NCI-H2107 treated with DMSO at 0.1 percent for 48 hours (cell line): ENCODE measurements around the gene KRTAP2-2.
A peak's percentile ranks its signal among the peaks of the same experiment; 100 is the strongest.
"Not testable (repeated sequence)": the region's sequence is repeated elsewhere in the genome, so short reads cannot be mapped to it uniquely, and the experiment has no call there.

Experiments used
- DNase-seq: peaks from one replicate; lab custom pipeline; 2025; ENCODE audit not compliant: unreplicated experiment; lab: John Stamatoyannopoulos, UW

KRTAP2-2 gene

DNA sequence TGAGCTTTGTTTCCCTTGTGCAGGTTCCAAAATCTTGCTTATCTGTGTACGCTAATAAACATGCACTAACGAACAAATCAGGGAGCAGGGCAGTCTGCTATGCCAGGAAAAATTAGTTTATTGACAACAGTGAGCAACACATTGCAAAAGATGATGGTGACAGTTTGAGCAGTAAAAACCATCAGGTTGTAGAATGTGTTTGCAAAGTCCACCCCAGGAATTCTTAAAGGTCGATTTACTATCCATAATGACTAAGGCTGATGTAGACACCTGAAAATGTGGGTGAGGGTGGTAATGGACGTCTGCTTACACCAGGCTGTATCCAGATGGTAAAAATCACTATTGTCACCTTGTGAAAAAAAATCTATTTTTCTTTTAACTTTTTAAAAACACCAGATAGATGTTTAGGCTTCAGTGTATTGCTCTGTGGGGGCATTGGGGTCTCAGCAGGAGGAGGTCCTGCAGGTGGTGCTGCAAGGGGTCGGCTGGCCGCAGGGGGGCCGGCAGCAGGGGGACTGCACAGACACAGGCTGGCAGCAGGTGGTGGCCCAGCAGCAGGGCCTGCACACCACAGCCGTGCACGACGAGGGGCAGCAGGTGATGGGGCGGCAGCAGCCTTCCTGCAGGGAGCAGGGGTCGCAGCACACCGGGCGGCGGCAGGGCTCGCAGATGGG, 10.1 kb upstream of the KRTAP2-2 start:
- not testable (repeated sequence) for DNase-seq

DNA sequence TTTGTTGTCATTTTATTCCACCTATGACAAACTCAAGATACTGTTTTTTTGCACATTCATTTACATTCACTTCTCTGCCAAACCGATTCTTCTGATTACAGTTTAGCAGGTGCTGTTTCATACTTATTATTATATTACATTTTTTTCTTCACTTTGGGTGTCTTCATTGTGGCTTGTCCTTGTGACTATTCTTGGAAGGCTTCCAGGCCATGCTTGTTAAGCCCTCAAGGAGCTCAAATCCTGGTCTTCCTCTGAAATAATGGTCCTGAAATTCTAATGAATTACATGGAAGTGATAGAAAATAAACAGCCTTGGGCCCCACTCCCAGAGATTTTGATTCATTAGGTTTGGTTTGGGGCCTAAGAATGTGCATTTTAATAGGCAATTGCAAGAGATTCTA, 9.3 kb upstream of the KRTAP2-2 start:
- no peak for DNase-seq

GRCh38 chr17:41063449-41063848, 8.4 kb upstream of the KRTAP2-2 start:
- DNase-seq = no peak

DNA sequence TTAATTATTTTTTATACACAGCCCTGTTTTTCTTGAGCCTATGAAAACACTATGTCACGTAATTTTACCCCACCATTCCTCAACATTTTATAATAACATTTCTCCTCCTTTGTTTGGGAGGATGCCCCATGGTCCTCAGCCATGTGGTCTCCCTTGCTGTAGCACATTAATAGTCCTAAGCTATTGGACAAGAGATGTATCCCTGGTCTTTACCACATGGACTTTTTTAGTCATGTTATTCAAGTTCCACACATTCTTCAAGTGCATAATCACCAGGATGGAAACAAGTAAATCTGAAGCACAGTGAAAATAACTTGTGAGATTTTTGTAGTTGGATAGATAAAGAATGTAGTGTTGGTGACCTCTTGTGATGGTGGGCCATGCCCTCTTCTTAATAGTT, 6.9 kb upstream of the KRTAP2-2 start:
- DNase-seq = no peak

- no peak for DNase-seq
These were observed 5.1 kb upstream of the KRTAP2-2 start, which contains the start of gene KRTAP2-3 for GRCh38 chr17:41060052-41060604. TSS of gene KRTAP2-3 (minus strand) at chr17:41060114. CDS start at chr17:41060050, 64 bp downstream.

GRCh38 chr17:41059276-41060051, 4.4 kb upstream of the KRTAP2-2 start:
- not testable (repeated sequence) for DNase-seq

- DNase-seq = no peak
These were observed 3.7 kb upstream of the KRTAP2-2 start for GRCh38 chr17:41058741-41059140.

GRCh38 chr17:41057547-41057946, 2.5 kb upstream of the KRTAP2-2 start:
- DNase-seq = no peak

GRCh38 chr17:41054556-41054955, 474 bp downstream of the KRTAP2-2 start:
- DNase-seq = not testable (repeated sequence)

- no peak for DNase-seq
These were observed 1.0 kb downstream of the KRTAP2-2 start for GRCh38 chr17:41054025-41054424.

GRCh38 chr17:41052566-41052965, 2.5 kb downstream of the KRTAP2-2 start:
- DNase-seq = no peak

- no peak for DNase-seq
These were observed 5.9 kb downstream of the KRTAP2-2 start for GRCh38 chr17:41049110-41049509.

DNA sequence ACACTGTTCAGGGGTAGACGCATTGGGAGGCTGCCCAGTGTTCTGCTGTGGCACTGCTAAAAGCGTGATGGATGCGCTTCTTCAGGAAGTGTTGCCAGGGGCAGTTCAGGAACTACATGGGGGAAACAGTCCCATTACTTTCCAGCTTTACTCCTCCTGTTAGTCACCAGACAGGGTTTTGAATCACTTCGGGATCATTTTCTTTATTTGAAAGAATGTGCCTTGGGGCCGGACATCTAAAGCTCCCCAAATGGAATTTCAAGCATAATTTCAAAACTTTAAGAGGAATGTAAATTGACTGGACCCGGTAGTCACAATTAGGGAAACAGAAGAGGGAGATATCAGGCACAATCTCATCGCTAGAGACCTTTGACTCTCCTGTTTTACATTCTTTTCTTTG, 6.6 kb downstream of the KRTAP2-2 start:
- no peak for DNase-seq

- DNase-seq = not testable (repeated sequence)
These were observed 8.1 kb downstream of the KRTAP2-2 start, which contains the start of gene KRTAP2-1 for GRCh38 chr17:41046735-41047465. TSS of gene KRTAP2-1 (minus strand) at chr17:41047316. CDS start at chr17:41047267, 49 bp downstream.

DNA sequence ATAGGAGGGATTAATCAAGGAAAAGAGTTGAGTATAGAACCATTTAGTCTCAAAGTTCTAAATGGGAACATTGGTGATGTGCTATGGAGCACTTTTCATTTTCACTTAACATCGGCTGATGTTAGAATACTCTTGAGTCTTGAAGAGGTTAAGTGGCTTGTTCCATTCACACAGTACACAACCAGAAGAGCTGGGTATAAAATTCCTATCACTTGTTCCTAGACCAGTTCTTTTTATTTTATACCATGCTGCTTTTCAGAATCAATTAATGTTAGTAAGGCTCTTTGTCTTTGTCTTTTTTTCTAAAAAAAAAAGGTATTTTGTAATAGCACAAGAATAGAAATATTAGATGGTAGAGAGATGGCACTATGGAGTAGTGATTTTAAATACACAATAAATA, 12.1 kb downstream of the KRTAP2-2 start:
- DNase-seq = no peak

DNA sequence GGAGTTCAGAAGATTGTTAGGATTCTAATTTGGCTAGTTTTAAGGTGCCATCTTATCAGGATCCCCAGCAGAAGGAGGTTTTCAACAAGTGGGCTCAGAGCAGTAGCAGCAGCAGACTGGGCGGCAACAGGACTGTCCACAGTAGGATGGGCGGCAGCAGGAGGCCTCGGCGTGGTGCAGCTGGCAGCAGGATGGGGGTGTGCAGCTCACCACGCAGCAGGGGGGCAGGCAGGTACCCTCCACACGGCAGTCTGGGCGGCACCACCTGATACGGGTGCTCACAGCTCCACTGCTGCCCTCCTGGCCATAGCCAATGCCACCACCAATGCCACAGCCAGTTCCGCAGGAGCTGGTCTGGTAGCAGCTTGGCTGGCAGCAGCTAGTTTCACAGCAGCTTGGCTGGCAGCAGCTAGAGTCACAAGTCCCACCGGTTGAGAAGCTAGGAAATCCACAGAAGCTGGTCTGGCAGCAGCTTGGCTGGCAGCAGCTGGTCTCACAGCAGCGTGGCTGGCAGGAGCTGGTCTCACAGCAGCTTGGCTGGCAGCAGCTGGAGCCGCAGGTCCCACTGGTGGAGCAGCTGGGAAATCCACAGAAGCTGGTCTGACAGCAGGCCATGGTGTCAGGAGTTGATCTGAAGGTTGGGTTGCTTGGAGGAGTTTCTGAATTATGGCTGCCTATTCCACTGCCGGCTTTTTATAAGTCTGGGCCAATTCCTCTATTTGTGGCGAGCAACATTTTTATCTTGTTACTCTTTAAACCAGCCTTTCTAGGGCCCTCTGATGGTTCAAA, 14.1 kb downstream of the KRTAP2-2 start, which contains the start of gene KRTAP1-1:
KRTAP1-1 (minus strand) TSS at position 668 of the 789 bp plus-strand sequence; CDS start at position 615, 53 bp downstream.
- peak; percentile 30 for DNase-seq

DNA sequence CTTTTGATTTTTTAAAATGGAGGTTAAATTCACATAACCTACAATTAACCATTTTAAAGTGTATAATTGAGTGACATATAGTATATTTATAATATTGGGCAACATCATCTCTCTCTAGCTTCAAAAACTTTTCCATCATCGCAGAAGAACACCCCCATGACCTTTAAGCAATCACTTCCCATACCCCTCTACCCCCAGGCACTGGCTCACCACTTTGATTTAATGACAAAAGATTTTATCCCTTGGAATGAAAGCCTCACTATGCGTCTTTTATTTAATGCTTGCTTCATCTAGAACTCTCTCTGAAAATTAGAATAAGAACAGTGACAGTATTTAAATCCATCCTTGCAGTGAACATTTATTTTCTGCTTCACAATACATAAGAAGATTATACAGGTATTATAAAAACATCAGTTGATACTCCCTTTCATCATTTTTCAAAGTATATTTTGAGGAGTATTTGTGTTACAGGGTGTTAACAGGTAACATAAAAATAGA, 17.1 kb downstream of the KRTAP2-2 start:
- no peak for DNase-seq

GRCh38 chr17:41034346-41034935, 20.6 kb downstream of the KRTAP2-2 start, which contains the start of gene KRTAP1-3:
TSS of gene KRTAP1-3 (minus strand) at chr17:41034874. CDS start at chr17:41034821, 53 bp downstream.
- not testable (repeated sequence) for DNase-seq

DNA sequence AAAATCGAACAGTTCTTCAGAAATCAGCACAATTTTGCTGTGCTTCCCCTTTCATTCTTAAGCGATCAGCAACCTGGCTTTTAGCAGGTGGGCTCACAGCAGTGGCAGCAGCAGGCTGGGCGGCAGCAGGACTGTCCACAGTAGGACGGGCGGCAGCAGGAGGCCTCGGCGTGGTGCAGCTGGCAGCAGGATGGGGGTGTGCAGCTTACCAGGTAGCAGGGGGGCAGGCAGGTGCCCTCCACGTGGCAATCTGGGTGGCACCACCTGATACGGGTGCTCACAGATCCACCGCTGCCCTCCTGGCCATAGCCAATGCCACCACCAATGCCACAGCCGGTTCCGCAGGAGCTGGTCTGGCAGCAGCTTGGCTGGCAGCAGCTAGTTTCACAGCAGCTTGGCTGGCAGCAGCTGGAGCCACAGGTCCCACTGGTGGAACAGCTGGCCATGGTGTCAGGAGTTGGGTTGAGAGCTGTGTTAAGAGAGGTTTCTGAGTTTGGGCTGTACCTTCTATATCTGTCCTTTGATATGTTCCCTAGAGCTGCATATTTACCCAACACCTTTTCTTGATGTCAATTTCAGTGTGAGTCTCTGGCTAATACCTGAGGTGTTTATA, 25.3 kb downstream of the KRTAP2-2 start, which contains the start of gene KRTAP1-4:
KRTAP1-4 (minus strand) TSS at position 563 of the 613 bp plus-strand sequence; CDS start at position 446, 117 bp downstream.
- DNase-seq = no peak
